Gastrocnemius medialis (tissue), 4 donors: ENCODE results near the gene JADE1.

Experiments used
- CTCF ChIP-seq, 5 experiments: fragments of 450-650 bp in 3 of 5; fragments of 200-600 bp in 2 of 5; sonication (generic) in 2 of 5; IDR thresholded peaks in 4 of 5; conservative IDR thresholded peaks in 1 of 5; 1 replicate in 4 of 5; 2 replicates in 1 of 5; pipeline ENCODE4 v1.5.1; 2016 to 2019; ENCODE audit warnings: antibody characterized with exemption in 5 of 5, mild to moderate bottlenecking in 3 of 5, moderate library complexity in 3 of 5
- POLR2A ChIP-seq, 2 donors: fragments of 450-650 bp; IDR thresholded peaks; one replicate each; pipeline ENCODE4 v1.6.1; 2017; ENCODE audit warnings: antibody characterized with exemption in 2 of 2, mild to moderate bottlenecking in 2 of 2, moderate library complexity in 2 of 2

DNA sequence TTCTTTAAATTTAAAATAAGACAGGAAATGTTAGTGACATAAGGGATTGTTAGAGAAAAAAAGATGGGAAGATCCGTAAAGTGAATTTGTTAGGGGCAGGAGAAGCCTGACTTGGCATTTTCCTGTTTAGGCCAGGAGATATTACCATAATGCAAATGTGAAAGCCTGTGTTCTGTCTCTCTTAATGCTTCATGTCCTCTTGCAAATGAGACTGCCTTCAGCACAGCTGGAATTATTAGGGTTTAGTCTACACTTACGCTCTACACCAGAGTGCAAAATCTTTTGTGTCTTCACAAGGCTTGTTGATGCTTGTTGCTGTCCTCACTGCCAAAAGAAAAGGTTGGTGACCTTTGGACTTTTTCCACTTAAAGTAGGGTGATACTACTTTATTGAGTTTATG is 56.8 kb downstream of the JADE1 start:
- TF ChIP-seq CTCF (IDR thresholded peaks at IDR 0.05 in 4 of 5, conservative IDR thresholded peaks at IDR 0.05 in 1 of 5) (no peak), POLR2A (IDR thresholded peaks at IDR 0.05) (no peak)
